ENCODE results near the gene TIMM29. TPM values are rescaled to one million over a fixed set of nuclear protein-coding genes. Genes with fewer than 3 reads are reported as not detected.

TIMM29 gene
- total RNA-seq, 2 donors from 2014 or later = 20.0 to 26.8 TPM

GRCh38 chr19:10966809-10967208 lies 38.2 kb downstream of the TIMM29 start:
- no peaks in the 10 kb centered on the region for H3K9me3 Mint-ChIP-seq
- peaks cover 22% of the 10 kb centered on the region for H3K36me3 Mint-ChIP-seq (ENCODE audit: low read depth)
- H3K27ac Mint-ChIP-seq = peak overlapping the region; percentile 76

GRCh38 chr19:10968527-10969135 lies 40.0 kb downstream of the TIMM29 start:
- H3K27ac Mint-ChIP-seq = peak overlapping the region; percentile 40
- Histone ChIP-seq H3K4me3 (ENCODE audit: low read length) (no peak overlapping the region), H3K27me3 (ENCODE audit: control insufficient read depth, insufficient read depth, low read length, poor library complexity, severe bottlenecking) (no peaks in the 10 kb centered on the region), H3K4me1 (ENCODE audit: control insufficient read depth, insufficient read depth, low read length) (no peaks in the 10 kb centered on the region), H3K9me3 (ENCODE audit: control insufficient read depth, low read length) (no peaks in the 10 kb centered on the region), H3K9ac (ENCODE audit: extremely low read depth, low read length, poor library complexity, severe bottlenecking) (no peak overlapping the region), H3K27ac (ENCODE audit: low read depth, low read length) (peak overlapping the region; percentile 36), H3K36me3 (ENCODE audit: control insufficient read depth, insufficient read depth, low read length) (peaks cover 14% of the 10 kb centered on the region)
- TF ChIP-seq CTCF (conservative IDR thresholded peaks at IDR 0.05) = no peak
- no peak for DNase-seq
- peaks cover 26% of the 10 kb centered on the region for H3K36me3 Mint-ChIP-seq (ENCODE audit: low read depth)
- no peaks in the 10 kb centered on the region for H3K27me3 Mint-ChIP-seq (ENCODE audit: insufficient read depth)
- H3K9me3 Mint-ChIP-seq = no peaks in the 10 kb centered on the region
- WGBS, 2 experiments (ENCODE audit: insufficient coverage in 1 of 2, insufficient read length in 1 of 2) = 91 to 93% methylated on average over 8 to 10 of the region's 10 CpGs
- H3K4me3 Mint-ChIP-seq = no peak overlapping the region
- peaks cover 14% of the 10 kb centered on the region for H3K4me1 Mint-ChIP-seq

More at GRCh38 chr19:10966809-10967208, 38.2 kb downstream of the TIMM29 start:
- Mint-ChIP-seq H3K4me3 (no peak overlapping the region), H3K27me3 (ENCODE audit: insufficient read depth) (no peaks in the 10 kb centered on the region), H3K4me1 (peaks cover 21% of the 10 kb centered on the region)
- H3K4me1 ChIP-seq (ENCODE audit: control insufficient read depth, insufficient read depth, low read length) = no peaks in the 10 kb centered on the region
- H3K27me3 ChIP-seq (ENCODE audit: control insufficient read depth, insufficient read depth, low read length, poor library complexity, severe bottlenecking) = no peaks in the 10 kb centered on the region
- H3K36me3 ChIP-seq (ENCODE audit: control insufficient read depth, insufficient read depth, low read length) = peaks cover 14% of the 10 kb centered on the region
- H3K9ac ChIP-seq (ENCODE audit: extremely low read depth, low read length, poor library complexity, severe bottlenecking) = no peak overlapping the region
- DNase-seq = no peak
- no peak for TF ChIP-seq CTCF (conservative IDR thresholded peaks at IDR 0.05)
- no peak overlapping the region for H3K27ac ChIP-seq (ENCODE audit: low read depth, low read length)
- H3K9me3 ChIP-seq (ENCODE audit: control insufficient read depth, low read length) = no peaks in the 10 kb centered on the region
- 93 to 95% methylated on average over 7 to 8 of the region's 8 CpGs for WGBS, 2 experiments (ENCODE audit: insufficient coverage in 1 of 2, insufficient read length in 1 of 2)
- no peak overlapping the region for H3K4me3 ChIP-seq (ENCODE audit: low read length)

GRCh38 chr19:10971107-10971726 lies 42.6 kb downstream of the TIMM29 start:
- H3K27ac Mint-ChIP-seq = peak overlapping the region; percentile 19
- H3K9me3 Mint-ChIP-seq = no peaks in the 10 kb centered on the region
- H3K9me3 ChIP-seq (ENCODE audit: control insufficient read depth, low read length) = no peaks in the 10 kb centered on the region
- H3K27me3 ChIP-seq (ENCODE audit: control insufficient read depth, insufficient read depth, low read length, poor library complexity, severe bottlenecking) = no peaks in the 10 kb centered on the region
- H3K4me1 ChIP-seq (ENCODE audit: control insufficient read depth, insufficient read depth, low read length) = no peaks in the 10 kb centered on the region
- H3K27me3 Mint-ChIP-seq (ENCODE audit: insufficient read depth) = no peaks in the 10 kb centered on the region
- no peak overlapping the region for H3K27ac ChIP-seq (ENCODE audit: low read depth, low read length)
- peaks cover 10% of the 10 kb centered on the region for H3K36me3 ChIP-seq (ENCODE audit: control insufficient read depth, insufficient read depth, low read length)
- H3K4me3 Mint-ChIP-seq = no peak overlapping the region
- no peak for DNase-seq
- H3K4me1 Mint-ChIP-seq = peaks cover 18% of the 10 kb centered on the region
- H3K4me3 ChIP-seq (ENCODE audit: low read length) = no peak overlapping the region
- peaks cover 29% of the 10 kb centered on the region for H3K36me3 Mint-ChIP-seq (ENCODE audit: low read depth)
- TF ChIP-seq CTCF (conservative IDR thresholded peaks at IDR 0.05) = no peak
- H3K9ac ChIP-seq (ENCODE audit: extremely low read depth, low read length, poor library complexity, severe bottlenecking) = no peak overlapping the region
- 85 to 94% methylated on average over 3 to 8 of the region's 8 CpGs for WGBS, 2 experiments (ENCODE audit: insufficient coverage in 1 of 2, insufficient read length in 1 of 2)

Measured in endodermal cell (in vitro differentiated cells).